GM12874 (cell line): ENCODE measurements around the gene HDAC5.

Experiments
- TF ChIP-seq, protein P1 (sequence below): IDR thresholded peaks from 2 replicates; pipeline ENCODE4 v1.5.1; 2011; ENCODE audit warnings: low read depth, mild to moderate bottlenecking, control low read depth, low read length, moderate library complexity; ENCODE audit not compliant: insufficient read depth

HDAC5 gene

DNA sequence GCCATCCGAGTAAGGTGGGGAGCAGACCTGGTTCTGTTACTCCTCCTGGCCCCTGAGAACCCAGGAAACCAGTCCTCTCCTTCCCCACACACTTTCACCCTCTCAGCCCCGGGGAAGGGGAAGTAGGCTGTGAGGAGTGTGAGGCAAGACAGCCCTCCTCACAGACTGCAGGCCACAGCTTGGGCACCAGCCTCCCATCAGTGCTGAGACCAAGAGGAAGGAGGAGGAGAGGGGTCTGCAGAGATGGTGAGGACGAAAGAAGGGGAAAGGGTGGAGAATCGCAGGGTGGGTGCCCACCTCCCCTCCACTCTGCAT is 45.9 kb downstream of the HDAC5 start:
- TF ChIP-seq, protein P1, sequence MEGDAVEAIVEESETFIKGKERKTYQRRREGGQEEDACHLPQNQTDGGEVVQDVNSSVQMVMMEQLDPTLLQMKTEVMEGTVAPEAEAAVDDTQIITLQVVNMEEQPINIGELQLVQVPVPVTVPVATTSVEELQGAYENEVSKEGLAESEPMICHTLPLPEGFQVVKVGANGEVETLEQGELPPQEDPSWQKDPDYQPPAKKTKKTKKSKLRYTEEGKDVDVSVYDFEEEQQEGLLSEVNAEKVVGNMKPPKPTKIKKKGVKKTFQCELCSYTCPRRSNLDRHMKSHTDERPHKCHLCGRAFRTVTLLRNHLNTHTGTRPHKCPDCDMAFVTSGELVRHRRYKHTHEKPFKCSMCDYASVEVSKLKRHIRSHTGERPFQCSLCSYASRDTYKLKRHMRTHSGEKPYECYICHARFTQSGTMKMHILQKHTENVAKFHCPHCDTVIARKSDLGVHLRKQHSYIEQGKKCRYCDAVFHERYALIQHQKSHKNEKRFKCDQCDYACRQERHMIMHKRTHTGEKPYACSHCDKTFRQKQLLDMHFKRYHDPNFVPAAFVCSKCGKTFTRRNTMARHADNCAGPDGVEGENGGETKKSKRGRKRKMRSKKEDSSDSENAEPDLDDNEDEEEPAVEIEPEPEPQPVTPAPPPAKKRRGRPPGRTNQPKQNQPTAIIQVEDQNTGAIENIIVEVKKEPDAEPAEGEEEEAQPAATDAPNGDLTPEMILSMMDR = no peak

DNA sequence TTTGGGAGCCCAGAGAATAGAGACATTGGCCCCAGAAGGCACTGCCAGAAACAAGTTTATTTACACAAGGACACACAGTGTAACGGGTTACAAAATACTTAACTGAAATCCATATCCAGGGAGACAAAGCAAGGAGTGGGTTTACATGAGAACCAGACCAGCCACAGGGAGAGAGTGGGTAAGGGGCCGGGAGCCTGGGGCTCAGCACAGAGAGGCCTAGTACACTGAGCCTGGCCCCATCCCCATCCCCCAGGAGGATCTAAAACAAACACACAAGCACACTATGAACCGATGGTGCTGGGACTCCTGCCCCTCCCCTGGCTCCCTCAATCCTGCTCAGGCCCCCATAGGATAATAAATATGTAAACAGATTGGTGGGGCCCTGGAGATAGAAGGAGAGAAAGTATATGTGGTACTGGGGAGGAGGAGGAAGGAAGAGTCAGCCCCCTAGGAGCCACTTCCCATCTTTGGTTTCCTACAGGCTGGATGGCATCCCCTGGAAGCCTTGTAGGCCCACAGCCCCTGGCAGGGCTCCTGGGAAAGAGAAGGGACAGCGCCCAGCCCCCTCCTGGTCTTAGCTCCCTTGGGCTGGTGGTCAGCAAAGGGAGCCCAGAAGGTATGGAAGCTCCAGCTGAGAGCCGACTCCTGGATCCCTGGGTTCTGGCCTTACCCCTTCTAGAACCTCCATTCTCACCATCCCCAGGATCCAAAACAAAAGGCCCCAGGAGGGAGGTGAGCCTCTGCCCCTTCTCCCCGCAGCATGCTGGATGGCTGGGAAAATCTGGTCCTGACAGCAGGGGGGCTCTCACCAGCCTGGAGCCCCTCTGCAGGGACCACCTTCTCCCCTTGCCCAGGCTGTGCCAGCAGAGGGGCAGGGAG is 46.5 kb downstream of the HDAC5 start:
- TF ChIP-seq, protein P1 = no peak

DNA sequence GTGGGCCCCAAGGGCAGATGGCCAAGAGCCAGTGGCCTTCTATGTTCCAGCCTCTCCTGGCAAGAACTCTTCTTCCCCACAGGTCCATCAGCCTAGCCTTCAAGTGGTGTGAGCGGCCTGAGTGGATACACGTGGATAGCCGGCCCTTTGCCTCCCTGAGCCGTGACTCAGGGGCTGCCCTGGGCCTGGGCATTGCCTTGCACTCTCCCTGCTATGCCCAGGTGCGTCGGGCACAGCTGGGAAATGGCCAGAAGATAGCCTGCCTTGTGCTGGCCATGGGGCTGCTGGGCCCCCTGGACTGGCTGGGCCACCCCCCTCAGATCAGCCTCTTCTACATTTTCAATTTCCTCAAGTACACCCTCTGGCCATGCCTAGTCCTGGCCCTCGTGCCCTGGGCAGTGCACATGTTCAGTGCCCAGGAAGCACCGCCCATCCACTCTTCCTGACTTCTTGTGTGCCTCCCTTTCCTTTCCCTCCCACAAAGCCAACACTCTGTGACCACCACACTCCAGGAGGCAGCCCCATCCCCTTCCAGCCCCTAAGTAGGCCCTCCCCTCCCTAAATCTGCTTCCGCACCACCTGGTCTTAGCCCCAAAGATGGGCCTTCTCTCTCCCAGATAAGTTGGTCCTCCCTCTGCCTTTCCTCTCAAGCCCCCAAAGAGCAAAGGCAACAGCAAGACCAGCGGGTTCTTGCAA is 47.7 kb downstream of the HDAC5 start:
- TF ChIP-seq, protein P1 = no peak

DNA sequence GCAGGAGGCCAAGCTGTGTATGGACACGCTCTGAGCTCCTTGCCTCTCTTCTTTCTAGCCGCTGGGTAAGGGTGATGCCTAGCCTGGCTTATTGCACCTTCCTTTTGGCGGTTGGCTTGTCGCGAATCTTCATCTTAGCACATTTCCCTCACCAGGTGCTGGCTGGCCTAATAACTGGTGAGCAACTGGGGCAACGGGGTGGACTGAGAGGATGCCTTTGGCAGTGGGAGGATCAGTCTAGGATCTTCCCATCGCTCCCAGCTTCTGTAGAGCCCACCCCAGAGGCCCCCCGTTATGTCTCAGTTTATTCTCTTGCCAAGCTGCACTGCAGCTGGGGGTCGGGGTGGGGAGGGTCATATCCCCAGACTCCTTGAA is 48.5 kb downstream of the HDAC5 start:
- TF ChIP-seq, protein P1 = no peak

DNA sequence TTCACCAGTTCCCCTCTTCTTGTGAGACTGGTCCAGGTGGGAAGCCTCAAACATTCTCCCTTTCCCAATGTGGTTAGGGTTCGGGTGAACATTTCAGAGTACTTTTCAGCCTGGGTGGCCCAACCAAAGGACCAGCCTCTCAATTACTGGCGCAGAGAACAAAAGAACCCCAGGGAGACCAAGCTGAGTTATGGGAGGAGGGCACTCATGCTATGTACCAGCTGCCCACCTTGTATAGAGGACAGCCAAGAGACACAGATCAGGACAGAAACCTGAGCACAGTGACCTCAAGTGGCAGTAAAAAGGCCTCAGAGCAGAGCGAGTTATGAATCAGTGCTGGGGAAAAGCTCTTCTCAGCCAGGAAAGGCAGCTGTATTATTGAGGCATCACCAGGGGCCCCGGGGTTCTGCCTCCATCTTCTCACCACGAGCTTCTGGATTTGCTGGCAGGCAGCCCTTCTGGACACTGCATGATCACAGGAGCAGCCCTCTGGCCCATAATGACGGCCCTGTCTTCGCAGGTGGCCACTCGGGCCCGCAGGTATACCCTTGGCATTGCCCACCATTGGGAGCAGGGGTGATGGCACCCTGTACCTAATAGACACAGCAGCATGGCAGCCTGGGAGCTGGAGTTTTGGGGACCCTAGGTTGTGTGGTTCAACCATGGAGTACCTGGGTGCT is 49.1 kb downstream of the HDAC5 start:
- TF ChIP-seq, protein P1 = no peak

DNA sequence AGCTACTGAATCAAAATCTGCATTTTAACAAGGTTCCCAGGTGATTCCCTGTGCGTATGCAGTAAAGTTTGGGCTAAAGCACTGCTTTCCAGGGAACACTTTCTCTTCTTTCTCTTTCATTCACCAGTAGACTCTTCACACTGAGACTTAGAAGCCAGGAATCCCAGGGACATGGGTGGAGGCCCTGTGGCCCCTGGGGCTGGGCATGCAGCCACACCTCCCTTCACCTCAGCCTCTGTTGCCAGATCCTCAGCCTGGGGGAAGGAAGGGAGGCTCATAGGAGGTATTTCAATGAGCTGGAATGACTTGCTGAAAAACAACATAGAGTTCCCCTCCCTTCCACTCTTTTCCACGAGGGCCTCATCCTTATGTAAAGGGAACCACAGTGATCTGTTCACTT is 51.7 kb downstream of the HDAC5 start:
- TF ChIP-seq, protein P1 = no peak

DNA sequence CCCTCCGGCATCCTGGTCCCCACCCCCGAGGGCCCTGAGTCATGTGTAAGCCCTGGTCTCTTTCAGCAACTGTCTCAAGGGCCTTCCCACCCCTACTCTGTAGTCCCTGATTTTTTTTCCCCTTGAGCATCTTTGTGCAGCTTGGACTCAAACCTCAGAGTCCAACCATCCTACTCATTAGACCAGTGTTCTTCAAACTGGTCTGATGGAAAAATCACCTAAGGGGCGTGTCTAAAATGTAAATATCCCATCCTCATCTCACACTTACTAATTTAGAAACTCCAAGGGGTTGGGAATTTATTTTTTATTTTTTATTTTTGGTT is 52.3 kb downstream of the HDAC5 start:
- TF ChIP-seq, protein P1 = no peak
